Heart left ventricle (tissue), 13 donors: ENCODE data around the gene PRKG1.

ENCODE experiments used
- CTCF ChIP-seq, 12 donors: fragments of 200-600 bp; sonication (generic) in 4 of 12; IDR thresholded peaks; one replicate each; pipeline versions ENCODE4 v1.5.0 to v1.8.0; 2018 to 2022; ENCODE audit warnings: antibody characterized with exemption in 12 of 12, mild to moderate bottlenecking in 5 of 12
- POLR2A ChIP-seq, 2 donors: fragments of 450-650 bp; IDR thresholded peaks; one replicate each; pipeline ENCODE4 v1.6.1; 2017; ENCODE audit warnings: antibody characterized with exemption in 2 of 2, mild to moderate bottlenecking in 2 of 2, moderate library complexity in 2 of 2
- donor health status: ischemic (EF 13 %, LVEDD 7.1; RV severe dilation, severe dysfunction).
- donor health status: DM: no; HTN: yes; CAD: no.
- donor health status: DM: no; HTN: no; CAD: no.
- donor health status: ischemic (EF 25% LVEDD 6.9; RV normal size, moderate dysfunction).
- donor health status: ischemic (EF 25% LVEDD 5.7; RV mildly dilated, moderate dysfunction).
- donor health status: ischemic (EF 35%, LVEDD 5.7; RV mildly dilated, moderate dysfunction).
- donor health status: nonischemic (EF 11% LVEDD 7.7; RV severe dilation, severe dysfunction).
- donor health status: DM: yes; HTN: yes; CAD: no.
- donor health status: PGD.
- donor health status: ischemic (EF 29% LVEDD 5.4; RV normal size, mild dysfunction).
- donor health status: nonischemic (EF 23%, LVEDD 6.1; RV moderate dilation, normal function).

GRCh38 chr10:51400392-51401096 is 326.3 kb downstream of the PRKG1 start:
- TF ChIP-seq CTCF (IDR thresholded peaks at IDR 0.05) (no peak), POLR2A (IDR thresholded peaks at IDR 0.05) (no peak)
